Colon (tissue), 2 donors: ENCODE results near the gene NDUFS6.

Experiments
- FAIRE-seq: peaks from 2 replicates; lab custom pipeline; 2012; peaks lifted over from hg19 to GRCh38; lab: Jason Lieb, UNC
- donor health status: control.
- donor health status: control.

The NDUFS6 gene

GRCh38 chr5:1817261-1818043 lies 16.2 kb downstream of the NDUFS6 start:
- no peak for FAIRE-seq

GRCh38 chr5:1818784-1819183 lies 17.6 kb downstream of the NDUFS6 start:
- FAIRE-seq, result no peak

GRCh38 chr5:1819458-1819857 lies 18.3 kb downstream of the NDUFS6 start:
- FAIRE-seq, result no peak

- no peak for FAIRE-seq
Measured at GRCh38 chr5:1820381-1820780, 19.2 kb downstream of the NDUFS6 start.

GRCh38 chr5:1820926-1821325 lies 19.7 kb downstream of the NDUFS6 start:
- FAIRE-seq, result no peak

- FAIRE-seq, result no peak
Measured at GRCh38 chr5:1821862-1822261, 20.7 kb downstream of the NDUFS6 start.

GRCh38 chr5:1823381-1824034 lies 22.3 kb downstream of the NDUFS6 start:
- no peak for FAIRE-seq

- FAIRE-seq, result no peak
Measured at GRCh38 chr5:1824109-1824821, 23.1 kb downstream of the NDUFS6 start.

GRCh38 chr5:1824903-1825841 lies 24.0 kb downstream of the NDUFS6 start:
- FAIRE-seq, result no peak

GRCh38 chr5:1826235-1826980 lies 25.2 kb downstream of the NDUFS6 start:
- FAIRE-seq, result no peak

GRCh38 chr5:1827025-1827885 lies 26.0 kb downstream of the NDUFS6 start:
- FAIRE-seq, result no peak

- FAIRE-seq, result no peak
Measured at GRCh38 chr5:1827886-1828397, 26.7 kb downstream of the NDUFS6 start.

GRCh38 chr5:1830571-1831228 lies 29.5 kb downstream of the NDUFS6 start:
- no peak for FAIRE-seq

GRCh38 chr5:1831257-1831656 lies 30.1 kb downstream of the NDUFS6 start:
- FAIRE-seq, result no peak

- FAIRE-seq, result no peak
Measured at GRCh38 chr5:1831677-1832313, 30.6 kb downstream of the NDUFS6 start.

- no peak for FAIRE-seq
Measured at GRCh38 chr5:1832511-1833250, 31.5 kb downstream of the NDUFS6 start.

GRCh38 chr5:1833264-1834021 lies 32.2 kb downstream of the NDUFS6 start:
- no peak for FAIRE-seq
